Thyroid gland (tissue), 4 donors: ENCODE results near the gene ASCL4.

ENCODE experiments used
- CTCF ChIP-seq, 6 experiments: fragments of 200-600 bp in 3 of 6; fragments of 450-650 bp in 3 of 6; sonication (generic) in 3 of 6; IDR thresholded peaks; one replicate each; pipeline ENCODE4 v1.5.1; 2016 to 2019; ENCODE audit warnings: antibody characterized with exemption in 6 of 6, mild to moderate bottlenecking in 2 of 6, inconsistent platforms in 1 of 6, moderate library complexity in 1 of 6
- POLR2A ChIP-seq, 2 donors: fragments of 450-650 bp; IDR thresholded peaks; one replicate each; pipeline ENCODE4 v1.6.1; 2017; ENCODE audit warnings: antibody characterized with exemption in 2 of 2, mild to moderate bottlenecking in 2 of 2, moderate library complexity in 1 of 2

- TF ChIP-seq CTCF (IDR thresholded peaks at IDR 0.05) (no peak), POLR2A (IDR thresholded peaks at IDR 0.05) (no peak)
Observed at GRCh38 chr12:107731366-107731765, 43.1 kb upstream of the ASCL4 start.
